Activated CD4-positive, CD25-positive, alpha-beta regulatory T cell treated with anti-CD3 and anti-CD28 coated beads, Interleukin-2, amount 50 U/mL, for 72 hours (primary cell): Measurements from ENCODE around the gene G6PC1.
"Not testable (repeated sequence)": the region's sequence is repeated elsewhere in the genome, so short reads cannot be mapped to it uniquely, and the experiment has no call there.

Experiments used
- DNase-seq: peaks from one replicate; pipeline ENCODE4 v3.0.0; 2021

Gene G6PC1

GRCh38 chr17:42900460-42901331, at the start of gene G6PC1:
G6PC1 (plus strand) TSS chr17:42900799; CDS start chr17:42900877, 78 bp downstream.
- no peak for DNase-seq

DNA sequence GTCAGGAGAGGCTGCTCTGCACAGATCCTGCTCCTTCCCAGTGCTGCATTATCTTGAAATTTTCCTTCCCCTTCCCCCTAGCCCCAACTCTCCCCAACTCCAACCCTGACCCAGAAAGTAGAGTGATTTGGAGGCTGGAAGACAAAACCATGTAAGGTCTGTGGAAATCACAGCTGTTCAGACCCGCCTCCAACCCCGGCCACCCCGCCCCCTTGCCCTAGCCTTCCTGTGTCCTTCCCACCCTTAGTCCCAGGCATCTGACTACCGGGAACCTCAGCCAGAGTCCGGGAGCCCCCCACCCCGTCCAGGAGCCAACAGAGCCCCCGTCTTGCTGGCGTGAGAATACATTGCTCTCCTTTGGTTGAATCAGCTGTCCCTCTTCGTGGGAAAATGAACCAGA, 49.6 kb upstream of the G6PC1 start, which contains the start of gene AOC3:
AOC3 (plus strand) TSS at position 246 of the 400 bp plus-strand sequence; CDS start at position 391, 145 bp downstream.
- no peak for DNase-seq

GRCh38 chr17:42851371-42852240, 49.0 kb upstream of the G6PC1 start:
- DNase-seq, result not testable (repeated sequence)

DNA sequence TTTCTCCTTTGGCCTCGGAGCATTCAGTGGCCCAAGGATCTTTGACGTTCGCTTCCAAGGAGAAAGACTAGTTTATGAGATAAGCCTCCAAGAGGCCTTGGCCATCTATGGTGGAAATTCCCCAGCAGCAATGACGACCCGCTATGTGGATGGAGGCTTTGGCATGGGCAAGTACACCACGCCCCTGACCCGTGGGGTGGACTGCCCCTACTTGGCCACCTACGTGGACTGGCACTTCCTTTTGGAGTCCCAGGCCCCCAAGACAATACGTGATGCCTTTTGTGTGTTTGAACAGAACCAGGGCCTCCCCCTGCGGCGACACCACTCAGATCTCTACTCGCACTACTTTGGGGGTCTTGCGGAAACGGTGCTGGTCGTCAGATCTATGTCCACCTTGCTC, 48.2 kb upstream of the G6PC1 start:
- DNase-seq, result no peak

- DNase-seq, result no peak
Observed at GRCh38 chr17:42853004-42853403, 47.6 kb upstream of the G6PC1 start.

GRCh38 chr17:42853597-42853967, 47.0 kb upstream of the G6PC1 start:
- no peak for DNase-seq

DNA sequence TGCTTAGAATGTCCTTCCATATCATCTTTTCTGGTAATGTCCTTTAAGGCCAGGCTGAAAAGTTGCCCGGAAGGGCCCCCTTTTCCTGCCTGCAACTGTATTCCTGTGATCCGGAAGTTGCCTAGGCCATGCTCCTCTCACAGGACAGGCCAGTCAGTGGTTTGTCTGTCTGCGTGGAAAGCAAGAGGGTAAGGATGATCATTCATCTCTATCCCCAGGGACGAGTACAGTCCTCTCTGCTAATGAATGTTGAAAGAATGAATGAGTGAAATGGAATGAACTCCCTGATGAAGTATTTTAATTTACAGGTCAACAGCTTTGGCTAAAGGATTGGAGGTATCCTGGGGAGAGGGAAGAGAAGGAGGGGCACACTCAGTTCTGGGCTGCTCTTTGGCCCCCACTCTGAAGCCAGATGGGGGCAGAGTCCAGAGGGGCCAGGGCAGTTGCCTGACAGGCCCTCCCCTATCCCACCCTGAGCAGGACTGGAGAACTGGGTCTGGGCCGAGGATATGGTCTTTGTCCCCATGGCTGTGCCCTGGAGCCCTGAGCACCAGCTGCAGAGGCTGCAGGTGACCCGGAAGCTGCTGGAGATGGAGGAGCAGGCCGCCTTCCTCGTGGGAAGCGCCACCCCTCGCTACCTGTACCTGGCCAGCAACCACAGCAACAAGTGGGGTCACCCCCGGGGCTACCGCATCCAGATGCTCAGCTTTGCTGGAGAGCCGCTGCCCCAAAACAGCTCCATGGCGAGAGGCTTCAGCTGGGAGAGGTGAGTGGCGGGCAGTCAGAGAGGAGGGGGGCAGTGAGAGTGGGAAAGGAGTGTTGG, 46.4 kb upstream of the G6PC1 start:
- DNase-seq, result no peak

- no peak for DNase-seq
Observed at GRCh38 chr17:42855048-42855596, 45.5 kb upstream of the G6PC1 start.

GRCh38 chr17:42856093-42856492, 44.5 kb upstream of the G6PC1 start:
- not testable (repeated sequence) for DNase-seq

- not testable (repeated sequence) for DNase-seq
Observed at GRCh38 chr17:42856516-42856915, 44.1 kb upstream of the G6PC1 start.

GRCh38 chr17:42857389-42857788, 43.2 kb upstream of the G6PC1 start:
- no peak for DNase-seq

DNA sequence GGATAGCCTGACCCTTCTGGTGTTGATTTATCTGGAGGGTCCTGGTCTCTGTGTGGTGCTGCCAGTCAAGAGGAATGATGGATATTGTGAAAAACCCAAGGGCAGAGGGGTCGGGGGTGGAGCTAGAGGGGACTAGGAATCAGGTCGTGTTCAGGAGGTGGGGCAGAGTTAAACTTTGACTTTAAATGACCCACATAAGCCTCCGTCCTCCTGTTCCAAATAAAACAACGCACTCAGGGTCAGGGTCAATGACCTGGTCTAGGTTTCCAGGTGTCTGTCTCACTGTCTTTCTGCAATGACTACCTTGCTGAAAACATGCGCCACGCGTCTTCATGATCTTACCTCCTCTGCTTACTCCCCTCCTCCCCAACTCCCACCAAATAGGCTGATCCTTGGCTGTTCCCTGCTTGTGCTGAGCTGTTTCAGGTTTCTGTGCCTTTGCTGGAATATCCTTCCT, 34.9 kb upstream of the G6PC1 start:
- DNase-seq, result no peak

- no peak for DNase-seq
Observed at GRCh38 chr17:42866216-42866615, 34.4 kb upstream of the G6PC1 start.

- no peak for DNase-seq
Observed at GRCh38 chr17:42866631-42867575, 33.7 kb upstream of the G6PC1 start.

DNA sequence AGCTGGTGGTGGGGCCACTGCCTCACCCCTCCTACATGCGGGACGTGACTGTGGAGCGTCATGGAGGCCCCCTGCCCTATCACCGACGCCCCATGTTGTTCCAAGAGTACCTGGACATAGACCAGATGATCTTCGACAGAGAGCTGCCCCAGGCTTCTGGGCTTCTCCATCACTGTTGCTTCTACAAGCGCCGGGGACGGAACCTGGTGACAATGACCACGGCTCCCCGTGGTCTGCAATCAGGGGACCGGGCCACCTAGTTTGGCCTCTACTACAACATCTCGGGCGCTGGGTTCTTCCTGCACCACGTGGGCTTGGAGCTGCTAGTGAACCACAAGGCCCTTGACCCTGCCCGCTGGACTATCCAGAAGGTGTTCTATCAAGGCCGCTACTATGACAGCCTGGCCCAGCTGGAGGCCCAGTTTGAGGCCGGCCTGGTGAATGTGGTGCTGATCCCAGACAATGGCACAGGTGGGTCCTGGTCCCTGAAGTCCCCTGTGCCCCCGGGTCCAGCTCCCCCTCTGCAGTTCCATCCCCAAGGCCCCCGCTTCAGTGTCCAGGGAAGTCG, 32.8 kb upstream of the G6PC1 start:
- not testable (repeated sequence) for DNase-seq

DNA sequence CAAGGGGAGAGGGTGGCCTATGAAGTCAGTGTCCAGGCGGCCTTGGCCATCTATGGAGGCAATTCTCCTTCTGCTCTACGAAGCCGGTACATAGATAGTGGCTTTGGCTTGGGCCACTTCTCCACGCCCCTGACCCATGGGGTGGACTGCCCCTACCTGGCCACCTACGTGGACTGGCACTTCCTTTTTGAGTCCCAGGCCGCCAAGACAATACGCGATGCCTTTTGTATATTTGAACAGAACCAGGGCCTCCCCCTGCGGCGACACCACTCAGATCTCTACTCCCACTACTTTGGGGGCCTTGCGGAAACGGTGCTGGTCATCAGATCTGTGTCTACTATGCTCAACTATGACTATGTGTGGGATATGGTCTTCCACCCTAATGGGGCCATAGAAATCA, 32.3 kb upstream of the G6PC1 start:
- no peak for DNase-seq

- no peak for DNase-seq
Observed at GRCh38 chr17:42871647-42872046, 29.0 kb upstream of the G6PC1 start.

- no peak for DNase-seq
Observed at GRCh38 chr17:42872251-42872965, 28.2 kb upstream of the G6PC1 start.

GRCh38 chr17:42873315-42873714, 27.3 kb upstream of the G6PC1 start:
- no peak for DNase-seq
